HG03108 (cell line): ENCODE data around the gene SPTLC2.
A peak's percentile ranks its signal among the peaks of the same experiment; 100 is the strongest.

Experiments
- ATAC-seq: cut with Tn5 transposase; IDR thresholded peaks from one replicate; pipeline ENCODE4 v1.9.1; 2021; ENCODE audit warnings: moderate library complexity; ENCODE audit not compliant: unreplicated experiment

The SPTLC2 gene

DNA sequence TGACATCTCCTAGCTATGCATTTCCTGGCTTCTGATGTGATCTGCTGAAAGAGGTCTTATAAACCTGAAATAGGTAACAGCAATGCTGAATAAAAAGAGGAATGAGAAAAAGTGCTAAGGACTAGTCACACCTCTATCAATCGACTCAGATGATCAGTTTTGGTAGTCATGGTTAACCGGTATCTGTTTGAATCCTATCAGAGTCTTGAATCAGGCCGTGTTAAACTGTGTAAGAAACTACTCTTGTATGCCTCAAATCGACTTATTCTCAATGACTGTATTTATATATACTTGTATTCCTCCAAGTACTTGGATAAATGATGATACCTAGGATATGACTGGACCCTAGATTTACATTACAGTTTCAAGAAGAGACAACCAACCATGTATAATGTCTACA lies 107.1 kb downstream of the SPTLC2 start:
- no peak for ATAC-seq

- ATAC-seq: no peak
Observed at GRCh38 chr14:77508876-77509275, 107.6 kb downstream of the SPTLC2 start.

DNA sequence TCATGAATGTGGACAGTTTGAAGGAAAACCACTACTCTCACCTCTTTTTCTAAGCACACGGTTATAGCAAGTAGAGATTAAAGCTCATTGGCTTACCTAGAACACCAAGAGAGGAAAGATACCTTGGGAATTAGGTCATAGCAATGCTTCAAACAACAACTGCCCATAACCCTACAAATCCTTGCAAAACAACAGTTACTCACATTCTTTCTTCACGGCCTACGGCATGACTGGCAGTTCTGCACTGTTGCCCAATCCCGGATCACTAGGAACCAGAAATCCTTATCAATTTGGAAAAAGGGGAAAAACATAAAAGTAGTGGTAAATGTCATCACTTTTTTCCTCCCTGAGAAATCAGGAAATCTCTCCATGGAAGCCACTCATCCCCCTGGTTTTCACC lies 108.2 kb downstream of the SPTLC2 start:
- ATAC-seq: no peak

- ATAC-seq: no peak
Observed at GRCh38 chr14:77507762-77508161, 108.7 kb downstream of the SPTLC2 start.

DNA sequence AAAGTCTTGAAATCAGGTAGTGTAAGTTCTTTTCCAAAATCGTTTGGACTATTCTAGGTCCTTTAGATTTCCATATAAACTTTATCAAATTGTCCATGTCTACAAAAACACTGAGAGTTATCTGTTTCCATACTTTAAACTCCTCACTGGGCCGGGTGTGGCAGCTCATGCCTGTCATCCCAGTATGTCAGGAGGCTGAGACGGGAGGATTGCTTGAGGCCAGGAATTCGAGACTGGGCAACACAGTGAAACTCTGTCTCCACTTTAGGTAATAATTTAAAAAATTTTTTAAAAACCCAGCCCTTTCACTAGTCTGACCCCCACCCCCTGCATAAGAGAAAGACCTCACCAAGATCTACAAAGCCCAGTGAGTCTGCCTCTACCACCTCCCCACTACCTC lies 111.4 kb downstream of the SPTLC2 start:
- ATAC-seq: no peak

- ATAC-seq: no peak
Observed at GRCh38 chr14:77503138-77503537, 113.3 kb downstream of the SPTLC2 start.

GRCh38 chr14:77502109-77502782 lies 114.2 kb downstream of the SPTLC2 start:
- no peak for ATAC-seq

- ATAC-seq: no peak
Observed at GRCh38 chr14:77498984-77499527, 117.4 kb downstream of the SPTLC2 start.

DNA sequence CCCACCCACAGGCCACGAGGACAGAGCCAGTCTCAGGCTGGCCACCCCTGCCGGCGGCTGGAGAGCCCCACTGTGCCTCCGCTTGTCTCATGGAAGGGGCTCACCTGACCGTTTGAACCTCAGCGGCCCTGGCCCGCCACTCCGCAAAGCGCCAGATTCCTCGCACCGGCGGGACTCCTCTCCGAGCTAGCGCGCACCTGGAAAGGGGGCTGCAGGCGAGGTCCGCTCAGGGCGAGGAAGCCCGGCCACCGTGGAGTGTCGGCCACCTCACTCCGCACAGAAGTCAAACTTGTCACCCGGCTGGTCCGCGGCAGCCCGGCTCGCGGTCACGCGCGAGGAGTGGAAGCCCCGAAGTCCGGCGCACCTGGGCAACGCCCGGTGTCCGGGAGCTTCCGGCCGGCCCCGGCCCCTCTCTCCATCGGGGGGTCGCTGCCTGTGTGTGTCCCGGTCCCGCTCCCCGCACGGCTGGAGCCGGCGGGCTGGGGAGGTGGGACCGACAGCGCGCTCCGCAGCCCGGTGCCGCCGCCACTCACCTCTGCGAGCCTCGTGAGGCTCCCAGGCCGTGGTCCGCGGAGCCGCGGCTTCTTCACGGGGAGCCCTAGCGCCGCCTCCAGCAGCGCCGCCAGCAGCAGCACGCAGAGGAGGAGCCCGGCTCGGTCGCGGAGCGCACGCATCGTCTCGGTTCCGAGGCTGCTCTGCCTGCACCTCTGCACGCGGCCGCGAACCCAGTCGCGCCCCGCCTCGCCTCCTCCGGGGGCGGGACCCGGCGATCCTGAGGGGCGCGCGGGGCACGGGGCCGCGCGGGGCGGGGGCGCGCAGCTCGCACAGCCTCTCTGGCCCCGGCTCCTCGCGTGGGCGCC lies 118.1 kb downstream of the SPTLC2 start, which contains the start of gene ISM2:
Gene ISM2, minus strand, starts transcription at position 697 of the 860 bp plus-strand sequence. Its CDS starts 23 bp downstream, at position 674.
- ATAC-seq: peak; percentile 50

DNA sequence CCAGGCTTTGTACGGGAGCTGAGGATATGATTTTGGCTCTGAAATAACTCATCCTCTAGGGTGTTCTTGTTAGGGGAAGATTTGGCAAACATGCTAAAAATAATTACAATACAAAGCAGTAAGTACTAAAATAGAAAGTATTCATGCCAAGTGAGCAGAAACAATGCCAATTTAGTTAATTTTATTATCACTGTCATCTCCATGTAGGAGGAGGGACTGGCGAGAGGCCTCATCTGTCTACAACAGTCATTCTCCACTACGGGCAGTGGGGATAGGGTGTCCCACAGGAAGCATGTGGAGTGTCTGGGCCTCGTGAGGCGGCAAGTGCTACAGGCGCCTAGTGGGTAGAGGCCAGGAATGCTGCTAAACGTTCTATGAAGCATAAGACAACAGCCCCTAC lies 121.1 kb downstream of the SPTLC2 start:
- no peak for ATAC-seq

DNA sequence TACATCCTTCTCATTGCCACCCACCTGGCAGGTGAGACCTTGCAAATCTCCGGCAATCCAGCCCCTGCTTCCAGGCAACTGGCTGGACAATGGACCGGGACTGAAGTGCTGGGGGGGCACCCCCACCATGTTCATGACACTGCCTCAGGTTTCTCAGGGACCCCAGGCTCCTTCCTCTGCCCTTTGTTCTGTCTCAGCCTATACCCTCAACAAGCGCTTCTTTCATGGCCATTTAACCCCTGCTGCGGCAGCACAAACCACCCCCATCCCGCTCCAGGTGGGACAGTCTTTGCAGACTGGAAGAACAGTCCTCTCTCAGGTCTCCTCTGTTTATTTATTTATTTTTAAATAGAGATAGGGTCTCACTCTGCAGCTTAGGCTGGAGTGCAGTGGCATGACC lies 125.4 kb downstream of the SPTLC2 start:
- ATAC-seq: no peak

- no peak for ATAC-seq
Observed at GRCh38 chr14:77490347-77490986, 126.0 kb downstream of the SPTLC2 start.

GRCh38 chr14:77489041-77489440 lies 127.4 kb downstream of the SPTLC2 start:
- no peak for ATAC-seq

DNA sequence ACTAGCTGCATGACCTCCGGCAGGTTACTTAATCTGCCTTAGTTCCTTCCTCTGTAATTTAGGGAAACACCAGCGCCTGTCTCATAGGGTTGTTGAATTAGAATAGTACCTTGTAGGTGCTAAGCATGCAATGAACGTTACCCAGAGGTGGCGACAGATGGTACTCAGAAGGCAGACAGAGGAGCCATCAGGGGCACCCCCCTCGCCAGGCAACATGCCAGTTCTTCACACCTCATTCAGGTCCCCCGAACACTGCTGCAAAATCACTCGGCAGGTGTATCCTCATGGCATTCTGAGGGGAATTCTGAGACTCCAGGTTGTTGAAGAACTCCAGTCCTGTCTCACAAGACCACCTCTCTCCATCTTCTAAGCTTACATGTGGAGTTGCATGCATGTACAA lies 127.9 kb downstream of the SPTLC2 start:
- no peak for ATAC-seq

DNA sequence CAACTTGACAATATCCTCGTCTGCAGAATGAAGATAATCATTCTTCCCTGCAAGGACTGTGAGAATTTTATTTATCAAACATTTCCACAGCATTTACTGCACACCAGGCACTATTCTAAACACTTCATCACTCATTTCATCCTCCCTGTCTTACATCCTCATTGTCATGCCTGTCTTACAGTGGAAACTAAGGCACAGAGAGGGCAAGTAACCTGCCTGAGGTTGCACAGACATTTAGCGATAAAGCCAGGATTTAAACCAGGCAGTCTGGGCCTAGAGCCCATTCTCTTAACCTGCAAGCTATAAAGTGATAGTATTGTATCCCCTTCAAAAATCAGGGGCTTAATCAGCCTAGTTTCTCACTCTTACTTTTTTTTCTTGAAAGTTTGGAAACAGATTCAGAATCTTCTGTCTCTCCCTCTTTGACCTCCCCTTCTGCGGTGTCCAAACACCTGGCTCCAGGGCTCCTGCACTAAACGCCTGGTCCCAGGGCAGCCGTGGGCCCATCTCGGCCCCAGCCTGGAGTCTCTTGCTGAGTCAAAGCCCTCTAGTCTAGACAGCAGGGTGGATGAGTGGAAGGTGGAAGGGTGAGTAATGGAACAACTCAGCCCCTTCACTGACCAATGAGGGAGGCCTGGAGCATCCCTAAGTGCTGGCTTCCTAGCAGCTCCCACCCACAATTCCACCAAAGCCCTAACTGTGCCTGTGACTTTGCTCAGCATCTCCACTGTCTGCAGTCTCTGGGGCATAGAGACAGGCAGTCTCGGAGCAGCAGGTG lies 130.3 kb downstream of the SPTLC2 start:
- ATAC-seq: no peak

GRCh38 chr14:77485256-77485655 lies 131.2 kb downstream of the SPTLC2 start:
- ATAC-seq: no peak

GRCh38 chr14:77482422-77482821 lies 134.0 kb downstream of the SPTLC2 start:
- ATAC-seq: no peak

GRCh38 chr14:77478796-77479195 lies 137.6 kb downstream of the SPTLC2 start:
- ATAC-seq: peak; percentile 86

DNA sequence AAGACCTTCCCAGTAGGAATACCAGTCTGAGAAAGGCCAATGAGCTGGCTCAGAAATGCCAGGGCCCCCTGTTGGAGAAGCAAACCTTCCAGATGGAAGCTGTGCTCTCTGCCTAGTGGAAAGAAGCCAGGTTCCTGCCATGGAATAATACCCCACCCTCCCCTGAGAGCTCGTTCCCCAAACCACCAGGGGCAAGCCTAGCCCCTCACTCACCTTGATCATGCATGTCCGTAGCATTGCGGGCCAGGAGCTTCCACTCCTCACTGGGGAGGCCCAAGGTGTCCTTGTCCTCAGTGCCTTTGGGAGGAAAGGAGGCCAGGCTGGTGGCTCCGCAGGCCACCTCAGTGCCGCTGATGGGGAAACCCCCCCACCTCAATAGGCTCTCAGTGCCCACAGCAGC lies 138.4 kb downstream of the SPTLC2 start:
- no peak for ATAC-seq

DNA sequence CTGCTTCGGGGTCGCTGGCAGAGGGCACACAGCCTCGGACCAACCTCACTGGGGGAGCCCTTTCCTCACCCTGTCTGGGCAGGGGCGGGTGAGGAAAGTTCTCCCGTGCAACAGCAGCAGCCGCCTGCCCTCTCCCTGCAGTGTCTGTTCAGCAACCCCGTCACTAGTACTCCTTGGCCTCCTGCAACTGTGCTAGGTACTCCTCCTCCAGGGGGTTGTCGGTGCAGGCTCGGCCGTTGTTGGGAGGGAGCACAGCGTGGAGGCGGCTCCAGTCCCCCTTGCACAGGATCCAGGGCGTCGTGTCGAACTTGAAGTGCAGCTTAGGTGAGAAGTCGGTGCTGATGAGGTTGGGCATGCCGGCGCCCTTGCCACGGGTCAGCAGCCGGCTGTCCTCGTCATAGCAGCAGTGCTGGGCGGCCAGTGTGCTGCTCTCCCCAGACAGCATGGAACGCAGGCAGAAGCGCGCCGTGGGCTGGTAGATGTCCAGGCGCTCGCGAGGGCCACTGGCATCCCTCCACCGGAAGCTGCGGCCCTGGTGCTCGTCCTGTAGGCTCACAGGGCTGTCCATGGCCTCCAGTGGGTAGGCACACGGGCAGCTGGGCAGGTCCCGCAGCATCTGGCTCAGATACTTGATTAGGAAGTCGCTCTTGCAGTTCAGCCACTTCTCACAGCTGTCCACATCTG lies 140.9 kb downstream of the SPTLC2 start:
- no peak for ATAC-seq
